ENCODE results near the gene ZSWIM6. TPM values are rescaled to one million over a fixed set of nuclear protein-coding genes. Genes with fewer than 3 reads are reported as not detected.

ZSWIM6 gene
- polyA plus RNA-seq, 3 donors: 1.7 to 33.5 (median 2.7) TPM

DNA sequence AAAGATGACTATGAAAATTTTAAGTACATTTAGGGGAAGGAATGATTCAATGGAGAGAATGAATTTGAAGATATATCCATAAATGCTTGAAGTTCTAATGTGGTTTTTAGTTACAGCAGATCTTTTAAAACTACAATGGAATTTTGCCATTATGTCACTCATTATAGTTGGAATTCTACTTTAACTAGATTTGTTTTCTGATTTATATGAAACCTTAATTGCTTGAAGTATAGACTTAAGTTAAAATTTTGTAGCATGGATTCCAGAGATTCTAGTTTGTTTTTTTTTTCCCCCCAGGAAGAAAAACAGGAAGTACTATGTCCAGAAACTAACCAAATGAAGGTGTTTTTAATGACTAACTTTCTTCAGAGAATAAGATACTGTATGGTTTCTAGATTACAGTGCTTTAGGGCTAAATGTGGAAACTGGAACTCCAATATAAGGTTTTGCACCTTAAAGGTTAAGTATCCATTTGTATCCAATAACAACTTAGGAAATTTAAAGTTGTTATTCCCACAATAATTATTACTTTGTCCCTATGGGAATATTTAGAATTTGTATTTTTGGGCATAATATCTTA lies 70.3 kb downstream of the ZSWIM6 start:
- peaks cover 96% of the 10 kb centered on the region for H3K79me2 ChIP-seq (ENCODE audit: insufficient read depth, low read length)
- intact Hi-C loops (cut with micrococcal nuclease): loop anchor here in 1 of 2 donors (10.0 kb wide), 1 partner anchor 458 kb away; the partner anchor contains the start of genes ERCC8 and NDUFAF2

DNA sequence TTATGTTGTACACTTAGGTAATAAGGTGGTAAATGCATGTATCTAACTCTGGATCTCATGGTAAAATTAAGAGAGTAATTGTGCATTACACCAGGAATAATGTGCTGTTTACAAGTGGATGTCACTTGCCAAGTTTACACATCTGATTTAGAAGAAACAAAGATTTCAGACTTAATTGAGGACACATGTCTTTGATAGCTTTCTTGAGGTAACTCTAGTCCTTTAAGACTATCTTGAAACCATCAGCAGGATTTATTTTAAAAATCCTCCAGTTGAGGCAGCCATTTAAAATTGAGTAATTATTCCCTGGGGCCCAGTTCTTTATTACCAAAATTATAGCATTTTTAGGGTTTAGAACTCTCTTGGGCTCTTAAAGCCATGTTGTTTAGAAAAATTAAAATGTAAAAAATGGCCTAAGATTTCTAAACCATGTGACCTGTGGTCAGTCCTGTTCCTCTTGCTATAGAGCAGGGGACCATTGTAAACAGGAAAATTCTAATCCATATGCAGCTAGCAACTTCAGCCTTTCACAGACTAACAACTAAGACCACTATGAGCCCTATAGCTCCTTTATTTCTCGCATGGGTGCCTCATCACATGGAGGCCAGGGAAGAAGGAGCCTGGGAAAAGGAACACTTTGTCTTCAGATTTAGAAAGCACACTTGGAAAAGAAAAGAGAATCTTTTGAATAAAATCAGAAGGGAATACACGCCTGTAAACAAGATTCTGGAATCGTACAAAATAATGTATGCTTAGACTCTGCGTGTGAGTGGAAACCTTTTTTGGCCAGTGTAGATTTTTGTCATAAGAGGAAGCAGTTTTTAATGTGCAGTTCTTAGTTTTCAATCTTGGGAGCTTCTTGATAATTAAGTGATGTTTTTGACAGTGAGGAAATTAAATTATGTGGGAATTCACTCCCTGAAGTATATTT lies 71.2 kb downstream of the ZSWIM6 start:
- intact Hi-C loops (cut with micrococcal nuclease): loop anchor here in 1 of 2 donors (10.0 kb wide), 1 partner anchor 458 kb away; the partner anchor contains the start of genes ERCC8 and NDUFAF2
- Histone ChIP-seq H3K4me1 (ENCODE audit: control insufficient read depth in 1 of 2, insufficient read depth in 2 of 2, low read length in 2 of 2) (peaks cover 9 to 40% of the 10 kb centered on the region in 2 donors), H2AFZ (ENCODE audit: insufficient read depth, low read depth, low read length, poor library complexity, severe bottlenecking) (no peak overlapping the region), H4K20me1 (ENCODE audit: insufficient read depth, low read length) (peaks cover 99% of the 10 kb centered on the region), H3K9me3 (replicated peaks in 1 of 2; ENCODE audit: control insufficient read depth in 1 of 2, insufficient read depth in 1 of 2, low read length in 2 of 2) (no peaks in the 10 kb centered on the region), H3K36me3 (replicated peaks in 1 of 2; ENCODE audit: control insufficient read depth in 1 of 2, insufficient read depth in 2 of 2, low read length in 2 of 2) (no peaks in the 10 kb centered on the region), H3K27ac (ENCODE audit: low read depth in 1 of 2, low read length in 2 of 2) (no peak overlapping the region), H3K4me3 (replicated peaks in 1 of 3; ENCODE audit: low read depth in 2 of 3, low read length in 3 of 3) (no peak overlapping the region), H3K4me2 (replicated peaks; ENCODE audit: extremely low read depth, low read length, poor library complexity, severe bottlenecking) (no peak overlapping the region), H3K9ac (ENCODE audit: insufficient read depth, low read length, poor library complexity, severe bottlenecking) (no peak overlapping the region), H3K79me2 (ENCODE audit: insufficient read depth, low read length) (peaks cover 96% of the 10 kb centered on the region), H3K27me3 (ENCODE audit: control insufficient read depth in 2 of 2, insufficient read depth in 2 of 2, low read length in 2 of 2) (no peaks in the 10 kb centered on the region)
- Mint-ChIP-seq H3K9me3 (no peaks in the 10 kb centered on the region), H3K4me1 (peaks cover 40% of the 10 kb centered on the region), H3K36me3 (peaks cover 0 to 3% of the 10 kb centered on the region in 2 donors), H3K4me3 (no peak overlapping the region), H3K27ac (peak overlapping the region in 1 of 7 donors; percentile 76), H3K27me3 (ENCODE audit: low read depth in 3 of 3) (peaks cover 0 to 2% (median 0%) of the 10 kb centered on the region in 3 donors)
- no peak for DNase-seq
- TF ChIP-seq, protein P1, sequence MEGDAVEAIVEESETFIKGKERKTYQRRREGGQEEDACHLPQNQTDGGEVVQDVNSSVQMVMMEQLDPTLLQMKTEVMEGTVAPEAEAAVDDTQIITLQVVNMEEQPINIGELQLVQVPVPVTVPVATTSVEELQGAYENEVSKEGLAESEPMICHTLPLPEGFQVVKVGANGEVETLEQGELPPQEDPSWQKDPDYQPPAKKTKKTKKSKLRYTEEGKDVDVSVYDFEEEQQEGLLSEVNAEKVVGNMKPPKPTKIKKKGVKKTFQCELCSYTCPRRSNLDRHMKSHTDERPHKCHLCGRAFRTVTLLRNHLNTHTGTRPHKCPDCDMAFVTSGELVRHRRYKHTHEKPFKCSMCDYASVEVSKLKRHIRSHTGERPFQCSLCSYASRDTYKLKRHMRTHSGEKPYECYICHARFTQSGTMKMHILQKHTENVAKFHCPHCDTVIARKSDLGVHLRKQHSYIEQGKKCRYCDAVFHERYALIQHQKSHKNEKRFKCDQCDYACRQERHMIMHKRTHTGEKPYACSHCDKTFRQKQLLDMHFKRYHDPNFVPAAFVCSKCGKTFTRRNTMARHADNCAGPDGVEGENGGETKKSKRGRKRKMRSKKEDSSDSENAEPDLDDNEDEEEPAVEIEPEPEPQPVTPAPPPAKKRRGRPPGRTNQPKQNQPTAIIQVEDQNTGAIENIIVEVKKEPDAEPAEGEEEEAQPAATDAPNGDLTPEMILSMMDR (IDR thresholded peaks at IDR 0.05): no peak
- WGBS (ENCODE audit: insufficient coverage): 96% methylated on average over 3 of the region's 4 CpGs

More for the DNA sequence above, 70.3 kb downstream of the ZSWIM6 start:
- DNase-seq: peak in 2 of 3 donors; percentile 12 to 29
- peaks cover 0 to 3% of the 10 kb centered on the region in 2 donors for H3K36me3 Mint-ChIP-seq
- H3K27ac ChIP-seq (ENCODE audit: low read depth in 1 of 2, low read length in 2 of 2): no peak overlapping the region
- no peaks in the 10 kb centered on the region for H3K9me3 Mint-ChIP-seq
- peaks cover 6 to 31% of the 10 kb centered on the region in 2 donors for H3K4me1 ChIP-seq (ENCODE audit: control insufficient read depth in 1 of 2, insufficient read depth in 2 of 2, low read length in 2 of 2)
- H2AFZ ChIP-seq (ENCODE audit: insufficient read depth, low read depth, low read length, poor library complexity, severe bottlenecking): no peak overlapping the region
- H3K27ac Mint-ChIP-seq: peak overlapping the region in 4 of 7 donors; percentile 59 to 68 (median 60)
- H3K9me3 ChIP-seq (replicated peaks in 1 of 2; ENCODE audit: control insufficient read depth in 1 of 2, insufficient read depth in 1 of 2, low read length in 2 of 2): no peaks in the 10 kb centered on the region
- no peaks in the 10 kb centered on the region for H3K36me3 ChIP-seq (replicated peaks in 1 of 2; ENCODE audit: control insufficient read depth in 1 of 2, insufficient read depth in 2 of 2, low read length in 2 of 2)
- no peak overlapping the region for H3K4me3 Mint-ChIP-seq
- peaks cover 33% of the 10 kb centered on the region for H3K4me1 Mint-ChIP-seq
- no peaks in the 10 kb centered on the region for H3K27me3 ChIP-seq (ENCODE audit: control insufficient read depth in 2 of 2, insufficient read depth in 2 of 2, low read length in 2 of 2)
- H3K4me2 ChIP-seq (replicated peaks; ENCODE audit: extremely low read depth, low read length, poor library complexity, severe bottlenecking): no peak overlapping the region
- peaks cover 0 to 2% (median 0%) of the 10 kb centered on the region in 3 donors for H3K27me3 Mint-ChIP-seq (ENCODE audit: low read depth in 3 of 3)
- H3K9ac ChIP-seq (ENCODE audit: insufficient read depth, low read length, poor library complexity, severe bottlenecking): no peak overlapping the region
- no peak overlapping the region for H3K4me3 ChIP-seq (replicated peaks in 1 of 3; ENCODE audit: low read depth in 2 of 3, low read length in 3 of 3)
- peaks cover 99% of the 10 kb centered on the region for H4K20me1 ChIP-seq (ENCODE audit: insufficient read depth, low read length)
- TF ChIP-seq, protein P1 (IDR thresholded peaks at IDR 0.05): no peak
